Esophagus muscularis mucosa (tissue), 4 donors: ENCODE results near the gene PHF2. TPM values are rescaled to one million over a fixed set of nuclear protein-coding genes. Genes with fewer than 3 reads are reported as not detected.

Source experiments
- DNase-seq: peaks from one replicate; pipeline ENCODE4 v3.0.0-alpha.2; 2017; ENCODE audit errors: extremely low spot score
- H3K27ac ChIP-seq, 4 donors: fragments of 200-600 bp; sonication (generic); replicated peaks in 1 of 4; 1 replicate in 3 of 4; 2 replicates in 1 of 4; pipeline ENCODE4 v1.5.1; 2016 to 2019; ENCODE audit warnings: mild to moderate bottlenecking in 1 of 4
- H3K27me3 ChIP-seq, 4 donors: fragments of 200-600 bp; sonication (generic); one replicate each; pipeline versions ENCODE4 v1.5.1 to v1.6.0; 2016 to 2019
- H3K36me3 ChIP-seq, 4 donors: fragments of 200-600 bp; sonication (generic); one replicate each; pipeline ENCODE4 v1.5.1; 2016 to 2019
- H3K4me1 ChIP-seq, 4 donors: fragments of 200-600 bp; sonication (generic); one replicate each; pipeline ENCODE4 v1.5.1; 2016 to 2019
- H3K4me3 ChIP-seq, 4 donors: fragments of 200-600 bp; sonication (generic); 1 replicate in 2 of 4; 2 replicates in 2 of 4; pipeline ENCODE4 v1.5.1; 2016 to 2019; ENCODE audit warnings: mild to moderate bottlenecking in 4 of 4, moderate library complexity in 1 of 4
- H3K9me3 ChIP-seq, 4 donors: fragments of 200-600 bp; sonication (generic); 1 replicate in 3 of 4; 2 replicates in 1 of 4; pipeline ENCODE4 v1.5.1; 2016 to 2019
- EP300 ChIP-seq: sonication (generic); formaldehyde crosslinking; IDR thresholded peaks from one replicate; pipeline ENCODE4 v1.6.1; 2017; ENCODE audit warnings: antibody characterized with exemption
- POLR2A ChIP-seq: fragments of 450-650 bp; IDR thresholded peaks from one replicate; pipeline ENCODE4 v1.6.1; 2017; ENCODE audit warnings: antibody characterized with exemption, moderate library complexity, mild to moderate bottlenecking, low read depth
- POLR2AphosphoS5 ChIP-seq, 2 donors: sonication (generic); formaldehyde crosslinking; IDR thresholded peaks; one replicate each; pipeline ENCODE4 v1.6.1; 2017; ENCODE audit warnings: antibody characterized with exemption in 2 of 2
- WGBS: methylation state at CpG from one replicate; pipeline ENCODE4 v1.1.5; 2018; 5-methylcytosine and 5-hydroxymethylcytosine counted together
- intact Hi-C: fragments of 100-400 bp; cut with DNase I; formaldehyde crosslinking; loops from one replicate; pipeline ENCODE4 v1.15.1; 2023
- total RNA-seq, 4 donors: library from RNA; depleted of rRNA; stranded (reverse); fragments of >200 nt; gene quantifications; one replicate each; pipeline versions ENCODE4 v1.1.0 to v1.2.1, GENCODE V29; 2016
- TF ChIP-seq, protein P1 (sequence below), 3 experiments: fragments of 200-600 bp in 2 of 3; fragments of 450-650 bp in 1 of 3; sonication (generic) in 2 of 3; IDR thresholded peaks; one replicate each; pipeline ENCODE4 v1.5.1; 2017 to 2019; ENCODE audit warnings: antibody characterized with exemption in 3 of 3, mild to moderate bottlenecking in 2 of 3, moderate library complexity in 1 of 3

Gene PHF2
- total RNA-seq, 4 donors from 2014 or later, result 35.7 to 53.5 (median 43.2) TPM

DNA sequence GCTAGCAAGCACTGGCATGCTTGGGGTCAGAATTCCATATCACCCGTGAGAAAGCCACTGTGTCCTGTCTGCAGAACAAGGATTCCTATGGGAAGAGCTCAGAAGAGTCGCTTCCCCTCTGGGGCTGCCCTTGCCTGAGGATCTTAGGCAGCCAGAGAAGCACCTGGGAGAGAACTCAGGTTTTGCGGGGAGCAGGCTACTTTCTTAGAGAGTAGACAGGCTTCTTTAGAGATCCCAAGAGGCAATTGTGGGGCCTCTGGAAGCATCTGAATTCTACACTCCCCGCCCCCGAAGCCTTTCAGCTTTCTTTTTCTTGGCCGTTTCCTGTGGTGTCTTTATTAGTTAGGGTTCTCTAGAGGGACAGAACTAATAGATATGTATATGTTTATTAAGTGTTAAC lies 40.9 kb downstream of the PHF2 start:
- TF ChIP-seq POLR2A (no peak), EP300 (no peak), POLR2AphosphoS5 (IDR thresholded peaks at IDR 0.05) (no peak)
- TF ChIP-seq, protein P1, sequence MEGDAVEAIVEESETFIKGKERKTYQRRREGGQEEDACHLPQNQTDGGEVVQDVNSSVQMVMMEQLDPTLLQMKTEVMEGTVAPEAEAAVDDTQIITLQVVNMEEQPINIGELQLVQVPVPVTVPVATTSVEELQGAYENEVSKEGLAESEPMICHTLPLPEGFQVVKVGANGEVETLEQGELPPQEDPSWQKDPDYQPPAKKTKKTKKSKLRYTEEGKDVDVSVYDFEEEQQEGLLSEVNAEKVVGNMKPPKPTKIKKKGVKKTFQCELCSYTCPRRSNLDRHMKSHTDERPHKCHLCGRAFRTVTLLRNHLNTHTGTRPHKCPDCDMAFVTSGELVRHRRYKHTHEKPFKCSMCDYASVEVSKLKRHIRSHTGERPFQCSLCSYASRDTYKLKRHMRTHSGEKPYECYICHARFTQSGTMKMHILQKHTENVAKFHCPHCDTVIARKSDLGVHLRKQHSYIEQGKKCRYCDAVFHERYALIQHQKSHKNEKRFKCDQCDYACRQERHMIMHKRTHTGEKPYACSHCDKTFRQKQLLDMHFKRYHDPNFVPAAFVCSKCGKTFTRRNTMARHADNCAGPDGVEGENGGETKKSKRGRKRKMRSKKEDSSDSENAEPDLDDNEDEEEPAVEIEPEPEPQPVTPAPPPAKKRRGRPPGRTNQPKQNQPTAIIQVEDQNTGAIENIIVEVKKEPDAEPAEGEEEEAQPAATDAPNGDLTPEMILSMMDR (IDR thresholded peaks at IDR 0.05), result no peak
- intact Hi-C loops, result no loop called here
- H3K9me3 ChIP-seq, result no peaks in the 10 kb centered on the region
- H3K36me3 ChIP-seq, result peaks cover 0 to 6% (median 0%) of the 10 kb centered on the region in 4 donors
- H3K4me3 ChIP-seq, result no peak overlapping the region
- peak; percentile 66 for DNase-seq
- peaks cover 45 to 78% (median 64%) of the 10 kb centered on the region in 4 donors for H3K4me1 ChIP-seq
- 77% methylated on average over 6 of the region's 6 CpGs for WGBS
- no peaks in the 10 kb centered on the region for H3K27me3 ChIP-seq
- no peak overlapping the region for H3K27ac ChIP-seq

- DNase-seq, result no peak
- H3K27ac ChIP-seq, result no peak overlapping the region
- no peak for TF ChIP-seq POLR2AphosphoS5 (IDR thresholded peaks at IDR 0.05)
- TF ChIP-seq, protein P1 (IDR thresholded peaks at IDR 0.05), result no peak
- TF ChIP-seq EP300, result no peak
- TF ChIP-seq POLR2A, result no peak
- no peaks in the 10 kb centered on the region for H3K27me3 ChIP-seq
- H3K36me3 ChIP-seq, result peaks cover 0 to 6% (median 0%) of the 10 kb centered on the region in 4 donors
- H3K4me1 ChIP-seq, result peaks cover 32 to 65% (median 54%) of the 10 kb centered on the region in 4 donors
- intact Hi-C loops, result no loop called here
- WGBS, result 92% methylated on average over 5 of the region's 19 CpGs
- H3K9me3 ChIP-seq, result no peaks in the 10 kb centered on the region
- no peak overlapping the region for H3K4me3 ChIP-seq
Measured at GRCh38 chr9:93619272-93619775, 42.9 kb downstream of the PHF2 start.

DNA sequence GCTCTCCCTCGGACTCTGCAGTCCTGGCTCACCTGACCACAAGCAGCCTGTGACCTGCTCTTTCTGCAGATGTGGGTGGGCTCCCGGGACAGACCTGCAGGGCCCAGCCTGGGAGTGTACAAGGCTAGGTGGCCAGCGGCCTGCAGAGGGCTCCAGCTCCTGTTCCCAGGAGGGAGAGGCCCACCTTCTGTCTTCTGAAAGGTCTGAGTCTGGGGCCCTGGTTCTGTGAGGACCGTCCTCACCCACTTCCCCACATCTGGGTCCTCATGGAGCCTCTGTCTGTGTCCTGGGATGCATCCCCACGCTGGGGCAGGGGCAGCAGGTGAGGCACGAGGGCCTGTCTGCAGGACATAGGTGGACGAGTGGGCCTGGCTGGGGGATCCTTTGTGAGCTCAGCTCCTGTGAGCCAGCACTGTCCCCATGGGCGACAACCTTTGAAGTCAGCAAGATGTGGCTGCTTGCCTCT lies 43.7 kb downstream of the PHF2 start:
- Histone ChIP-seq H3K9me3 (no peaks in the 10 kb centered on the region), H3K27me3 (no peaks in the 10 kb centered on the region), H3K4me3 (no peak overlapping the region), H3K27ac (no peak overlapping the region), H3K36me3 (peaks cover 0 to 6% (median 0%) of the 10 kb centered on the region in 4 donors), H3K4me1 (peaks cover 30 to 62% (median 53%) of the 10 kb centered on the region in 4 donors)
- 81% methylated on average over 4 of the region's 8 CpGs for WGBS
- no peak for TF ChIP-seq EP300
- TF ChIP-seq POLR2A, result no peak
- TF ChIP-seq, protein P1 (IDR thresholded peaks at IDR 0.05), result no peak
- intact Hi-C loops, result no loop called here
- peak; percentile 77 for DNase-seq

DNA sequence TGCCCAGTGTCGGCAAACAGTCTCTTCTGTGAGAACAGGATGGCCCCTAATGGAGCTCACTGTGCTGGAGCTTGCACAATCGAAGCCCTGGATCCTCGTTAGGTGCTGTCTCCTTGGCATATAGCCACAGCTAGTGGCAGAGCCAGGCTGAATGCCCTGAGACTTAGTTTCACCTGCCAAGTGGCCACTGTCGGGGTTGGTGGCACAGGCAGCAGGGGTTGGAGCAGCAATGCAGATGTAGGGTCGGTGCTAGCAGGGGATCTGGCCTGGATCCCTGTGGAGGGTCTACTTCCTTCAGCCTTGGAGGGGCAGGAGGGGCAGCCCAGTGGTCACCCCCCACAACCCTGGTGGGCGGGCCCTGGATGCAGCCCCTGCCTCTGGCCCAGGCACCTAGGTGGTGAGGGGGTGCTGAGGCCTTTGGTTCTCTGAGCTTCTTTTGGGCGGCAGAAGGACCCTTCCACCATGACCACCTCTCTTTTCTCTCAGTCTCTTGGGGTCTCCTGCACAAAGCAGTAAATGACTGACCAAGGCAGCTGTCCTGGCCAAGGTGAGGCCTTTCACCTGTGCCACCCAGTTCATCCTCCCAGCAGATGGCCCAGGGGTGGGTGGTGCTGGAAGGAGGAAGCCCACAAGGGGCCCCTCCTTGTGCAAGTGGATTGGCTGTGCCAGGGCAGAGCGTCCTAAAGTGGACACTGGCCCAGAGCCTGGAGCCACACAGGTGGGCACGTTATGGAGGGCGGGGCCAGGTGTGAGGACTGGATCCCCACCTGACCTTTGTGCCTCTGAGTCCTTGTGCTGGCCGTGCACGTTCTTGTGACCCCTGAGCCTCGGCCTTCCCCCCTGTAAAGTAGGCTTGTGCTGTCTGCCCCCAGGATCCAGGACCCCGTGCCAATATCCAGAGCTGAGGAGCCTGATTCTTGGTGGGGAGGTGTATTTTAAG lies 44.8 kb downstream of the PHF2 start:
- no peak overlapping the region for H3K4me3 ChIP-seq
- H3K27me3 ChIP-seq, result no peaks in the 10 kb centered on the region
- WGBS, result 47% methylated on average over 5 of the region's 14 CpGs
- H3K27ac ChIP-seq, result no peak overlapping the region
- DNase-seq, result peak; percentile 83
- H3K9me3 ChIP-seq, result no peaks in the 10 kb centered on the region
- H3K36me3 ChIP-seq, result peaks cover 0 to 6% (median 0%) of the 10 kb centered on the region in 4 donors
- intact Hi-C loops, result no loop called here
- peaks cover 30 to 62% (median 53%) of the 10 kb centered on the region in 4 donors for H3K4me1 ChIP-seq
- no peak for TF ChIP-seq POLR2A
- no peak for TF ChIP-seq EP300
- TF ChIP-seq, protein P1 (IDR thresholded peaks at IDR 0.05), result no peak
- no peak for TF ChIP-seq POLR2AphosphoS5 (IDR thresholded peaks at IDR 0.05)
